GM12892 (cell line): ENCODE data around the gene APBA2.

Experiments
- DNase-seq: peaks from one replicate; pipeline ENCODE4 v3.0.0; 2011; ENCODE audit not compliant: insufficient read length
- FAIRE-seq: peaks from 2 replicates; lab custom pipeline; 2011; peaks lifted over from hg19 to GRCh38; lab: Jason Lieb, UNC
- POLR2A ChIP-seq: IDR thresholded peaks from 2 replicates; pipeline ENCODE4 v1.6.1; 2011; ENCODE audit warnings: low read depth, low read length, control low read depth
- POLR2AphosphoS5 ChIP-seq: IDR thresholded peaks from 2 replicates; pipeline ENCODE4 v1.6.1; 2011; ENCODE audit warnings: low read depth, low read length, control low read depth
- TAF1 ChIP-seq: IDR thresholded peaks from 2 replicates; pipeline ENCODE4 v1.6.1; 2011; ENCODE audit warnings: low read depth, mild to moderate bottlenecking, control low read depth, low read length, borderline replicate concordance

Gene APBA2

DNA sequence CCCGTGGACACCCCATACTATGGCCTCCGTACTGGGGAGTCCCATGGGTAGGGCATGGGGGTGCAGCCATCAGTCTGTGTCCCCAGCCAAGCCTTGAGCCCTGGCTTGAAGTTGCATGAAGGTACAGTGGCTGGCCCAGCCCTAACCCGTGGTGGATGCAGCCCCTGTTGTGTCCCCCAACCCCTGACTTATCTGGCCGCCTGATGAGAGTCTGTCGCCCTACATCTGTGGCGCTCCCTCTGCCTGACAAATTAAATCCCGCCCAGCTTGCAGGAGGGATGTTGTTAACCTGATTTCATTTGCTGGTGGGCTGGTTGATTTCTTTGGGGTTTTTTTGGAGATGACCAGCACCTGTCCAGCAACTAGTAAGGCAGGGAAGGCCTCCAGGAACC lies 186.1 kb downstream of the APBA2 start:
- FAIRE-seq: no peak
- DNase-seq: no peak
- no peak for TF ChIP-seq POLR2A
- no peak for TF ChIP-seq POLR2AphosphoS5
- TF ChIP-seq TAF1: no peak

DNA sequence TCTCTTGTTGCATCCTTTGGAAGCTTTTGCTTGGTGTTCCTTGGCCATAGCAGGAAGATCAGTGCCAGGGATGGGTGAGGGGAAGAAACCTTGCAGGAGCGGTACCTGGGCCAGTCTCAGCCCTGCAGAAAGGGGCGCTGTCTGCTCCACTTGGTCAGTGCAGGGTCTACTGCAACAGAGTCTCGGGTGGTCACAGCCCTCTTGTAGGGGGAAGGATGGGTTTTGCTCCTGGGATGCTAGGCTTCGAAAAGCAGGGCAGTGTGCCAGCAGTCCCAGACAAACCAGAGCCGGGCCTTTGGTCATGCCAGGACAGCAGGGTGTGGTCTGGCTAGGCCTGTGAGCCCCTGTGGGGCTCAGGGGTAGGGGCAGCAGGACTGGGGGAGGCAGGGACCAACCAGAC lies 186.7 kb downstream of the APBA2 start:
- DNase-seq (no peak), FAIRE-seq (no peak)
- TF ChIP-seq POLR2AphosphoS5: no peak
- no peak for TF ChIP-seq TAF1
- TF ChIP-seq POLR2A: no peak

DNA sequence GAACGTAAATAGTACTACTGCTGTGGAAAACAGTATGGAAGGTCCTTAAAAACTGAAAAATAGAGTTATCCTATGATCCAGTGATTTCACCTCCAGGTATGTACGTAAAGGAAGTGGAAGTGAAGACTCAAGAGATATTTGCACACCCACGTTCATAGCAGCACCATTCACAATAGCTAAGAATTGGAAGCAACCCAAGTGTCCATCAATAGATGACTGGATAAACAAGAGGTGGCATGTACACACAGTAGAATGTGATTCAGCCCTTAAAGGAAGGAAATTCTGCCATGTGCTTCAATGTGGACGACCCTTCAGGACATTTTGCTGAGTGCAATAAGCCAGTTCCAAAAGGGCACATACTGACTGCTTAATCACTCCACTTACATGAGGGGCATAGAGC lies 188.3 kb downstream of the APBA2 start:
- FAIRE-seq (no peak), DNase-seq (no peak)
- TF ChIP-seq POLR2AphosphoS5 (no peak), POLR2A (no peak), TAF1 (no peak)

DNA sequence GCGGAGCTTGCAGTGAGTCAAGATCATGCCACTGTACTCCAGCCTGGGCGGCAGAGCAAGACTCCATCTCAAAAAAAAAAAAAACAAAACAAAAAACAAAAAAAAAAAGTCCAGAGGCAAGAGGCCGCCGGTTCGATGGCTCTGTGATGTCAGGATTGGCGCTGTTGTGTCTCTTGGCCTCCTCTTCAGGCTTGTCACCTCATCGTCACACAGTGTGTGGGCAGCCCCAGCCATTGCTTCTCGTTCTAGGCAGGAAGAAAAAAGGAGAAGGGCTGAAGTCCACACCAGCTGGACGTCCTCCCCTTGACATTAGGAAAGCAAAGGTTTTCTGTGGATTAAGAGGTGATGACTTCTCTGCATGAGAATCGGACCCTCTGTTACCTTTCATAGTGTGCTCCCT lies 192.8 kb downstream of the APBA2 start:
- no peak for TF ChIP-seq TAF1
- TF ChIP-seq POLR2AphosphoS5: no peak
- no peak for TF ChIP-seq POLR2A
- FAIRE-seq (no peak), DNase-seq (no peak)

DNA sequence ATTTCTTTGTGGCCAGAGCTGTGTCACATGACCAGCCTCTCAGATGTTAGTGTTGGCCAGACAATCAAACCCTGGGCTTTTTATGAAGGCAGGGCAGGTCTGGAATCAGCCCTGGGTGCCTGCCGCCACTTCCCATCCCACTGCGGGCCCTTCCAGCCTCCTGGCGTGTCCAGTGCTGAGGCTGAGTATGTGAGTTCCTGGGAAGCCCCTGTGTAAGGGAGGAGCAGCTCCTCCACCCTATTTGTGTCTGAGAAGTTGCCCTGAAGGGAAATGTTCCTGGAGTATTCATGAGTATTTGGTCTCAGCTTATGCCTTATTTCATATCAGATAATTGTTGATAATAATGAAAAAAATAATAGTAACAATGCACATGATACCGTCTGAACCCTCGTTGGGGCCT lies 193.7 kb downstream of the APBA2 start:
- FAIRE-seq (no peak), DNase-seq (no peak)
- TF ChIP-seq TAF1 (no peak), POLR2AphosphoS5 (no peak), POLR2A (no peak)

DNA sequence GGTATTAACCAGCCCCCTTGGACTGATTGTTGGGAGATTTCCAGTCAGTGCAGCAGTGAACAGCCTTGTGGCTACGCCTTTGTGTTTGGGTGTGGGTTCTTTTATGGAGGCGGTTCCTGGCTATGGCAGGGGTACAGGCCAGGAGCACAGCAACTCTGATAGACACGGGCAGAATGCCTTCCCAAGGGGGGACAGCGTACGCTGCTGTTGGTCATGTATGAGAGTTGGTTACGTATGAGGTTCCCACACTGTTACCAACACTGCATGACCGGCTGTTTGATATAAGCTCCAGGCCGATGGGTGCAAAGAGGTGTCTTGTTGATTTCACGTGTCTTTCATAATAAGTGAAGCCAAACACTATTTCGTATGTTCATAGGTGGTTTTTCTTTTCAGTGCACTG lies 196.0 kb downstream of the APBA2 start:
- DNase-seq: no peak
- no peak for FAIRE-seq
- TF ChIP-seq TAF1: no peak
- no peak for TF ChIP-seq POLR2A
- TF ChIP-seq POLR2AphosphoS5: no peak

DNA sequence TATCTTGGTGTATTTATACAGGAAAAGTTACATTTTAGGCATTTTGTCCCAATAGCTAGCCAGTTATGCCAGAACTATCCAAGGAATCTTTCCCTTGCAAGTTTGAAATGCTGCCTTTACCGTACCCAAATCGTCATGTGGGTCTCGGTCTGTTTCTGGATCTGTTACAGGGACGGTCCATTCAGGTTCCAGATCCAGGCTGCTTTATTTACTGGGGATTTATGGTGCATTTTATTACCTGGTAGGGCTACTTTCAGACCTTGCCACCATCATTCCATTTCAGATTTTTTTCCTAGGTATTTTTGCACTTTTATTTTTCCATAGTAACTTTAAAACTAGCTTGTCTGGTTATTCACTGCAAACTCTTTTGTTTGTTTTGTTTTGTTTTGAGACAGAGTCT lies 197.4 kb downstream of the APBA2 start:
- TF ChIP-seq TAF1: no peak
- TF ChIP-seq POLR2AphosphoS5: no peak
- no peak for TF ChIP-seq POLR2A
- DNase-seq (no peak), FAIRE-seq (no peak)

DNA sequence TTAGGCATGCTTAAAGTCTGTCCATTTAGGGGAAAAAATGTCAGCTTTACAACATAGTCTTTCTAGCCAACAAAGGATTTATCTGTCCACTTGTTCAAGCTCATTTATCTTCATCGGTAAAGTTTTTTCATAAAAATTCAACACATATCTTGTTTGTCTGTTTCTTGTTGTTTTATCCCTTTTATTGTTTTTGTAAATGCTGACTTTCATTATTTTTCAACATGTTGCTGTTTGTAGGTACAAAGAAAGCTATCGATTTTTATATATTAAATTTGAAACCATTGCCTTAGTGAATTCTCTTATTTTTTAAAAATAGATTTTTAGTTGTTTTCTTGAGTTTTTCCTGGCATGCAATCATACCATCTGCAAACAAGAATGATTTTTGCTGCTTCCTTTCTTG lies 198.1 kb downstream of the APBA2 start:
- no peak for FAIRE-seq
- no peak for DNase-seq
- TF ChIP-seq TAF1: no peak
- TF ChIP-seq POLR2A: no peak
- TF ChIP-seq POLR2AphosphoS5: no peak

DNA sequence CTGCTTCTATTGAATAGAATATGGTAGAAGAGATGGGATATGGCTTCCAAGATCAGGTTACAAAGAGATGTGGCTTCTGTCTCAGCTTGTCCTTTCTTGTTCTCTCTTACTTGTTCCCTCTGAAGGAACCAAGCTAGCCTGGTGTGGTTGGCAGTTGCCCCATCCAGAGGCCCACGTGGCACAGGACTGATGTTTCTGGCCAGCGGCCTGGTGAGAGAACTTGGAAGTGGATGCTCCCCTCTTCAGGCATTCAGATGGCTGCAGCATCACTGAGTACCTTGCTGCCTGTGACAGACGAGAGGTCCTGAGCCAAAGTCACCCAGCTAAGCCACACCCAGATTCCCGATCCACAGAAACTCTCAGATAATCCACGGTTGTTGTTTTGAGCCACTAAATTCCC lies 200.2 kb downstream of the APBA2 start:
- no peak for TF ChIP-seq POLR2A
- TF ChIP-seq TAF1: no peak
- TF ChIP-seq POLR2AphosphoS5: no peak
- no peak for DNase-seq
- FAIRE-seq: no peak

DNA sequence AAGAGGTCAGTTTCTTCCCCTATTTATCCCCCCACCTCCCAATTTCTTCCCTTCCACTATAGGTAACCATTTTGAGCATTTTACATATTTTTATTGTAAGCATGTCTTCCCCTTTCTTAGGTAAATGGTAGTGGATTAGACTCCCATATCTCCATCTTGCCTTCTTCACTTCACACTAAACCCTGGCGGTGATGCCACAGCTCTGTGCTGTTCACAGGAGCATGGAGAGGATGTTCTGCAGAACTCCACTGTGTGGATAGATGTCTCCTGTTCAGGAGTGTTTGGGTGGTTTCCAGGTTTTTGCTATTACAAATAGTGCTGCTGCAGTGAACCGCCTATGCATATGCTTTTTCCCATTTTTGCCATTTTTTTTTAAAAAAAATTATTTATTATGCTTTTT lies 201.1 kb downstream of the APBA2 start:
- no peak for FAIRE-seq
- no peak for TF ChIP-seq TAF1

DNA sequence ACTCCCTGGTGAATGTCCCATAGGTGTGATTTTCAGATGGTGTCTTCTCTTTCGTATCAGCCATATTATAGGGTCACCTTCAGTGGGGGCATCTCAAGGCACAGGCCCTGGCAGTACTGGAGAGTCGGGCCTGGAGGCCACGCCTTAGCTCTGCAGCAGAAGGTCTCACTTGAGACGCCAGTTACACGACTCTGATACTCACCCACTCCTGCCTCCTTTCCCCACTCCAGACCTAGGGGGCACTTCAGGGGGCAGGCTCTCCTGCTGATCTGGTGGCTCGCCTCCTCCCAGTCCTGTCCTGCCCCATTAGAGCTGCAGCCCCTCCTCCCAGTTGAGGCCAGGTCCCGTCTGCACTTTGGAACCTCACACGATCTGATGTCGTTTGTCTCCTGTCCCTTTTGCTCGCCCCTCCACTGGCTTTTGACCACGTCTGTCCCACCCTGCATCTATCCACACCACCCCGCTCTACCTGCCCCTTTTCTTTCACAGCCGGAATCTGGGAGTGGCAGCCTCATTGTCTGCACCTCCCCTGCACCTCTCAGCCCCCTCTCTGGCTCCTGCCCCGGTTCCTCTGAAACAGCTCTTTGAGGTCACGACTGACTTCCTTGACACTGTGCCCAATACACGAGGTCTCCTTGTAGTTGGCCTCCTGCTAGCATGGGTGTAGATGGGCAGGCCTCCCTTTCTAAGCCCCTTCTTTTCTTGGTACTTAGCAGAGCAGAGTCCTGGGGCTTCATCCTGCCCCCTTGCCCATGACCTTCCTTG lies 201.9 kb downstream of the APBA2 start:
- DNase-seq (no peak), FAIRE-seq (no peak)
- no peak for TF ChIP-seq TAF1
- TF ChIP-seq POLR2AphosphoS5: no peak
- TF ChIP-seq POLR2A: no peak

More for the DNA sequence above, 201.1 kb downstream of the APBA2 start:
- no peak for DNase-seq

DNA sequence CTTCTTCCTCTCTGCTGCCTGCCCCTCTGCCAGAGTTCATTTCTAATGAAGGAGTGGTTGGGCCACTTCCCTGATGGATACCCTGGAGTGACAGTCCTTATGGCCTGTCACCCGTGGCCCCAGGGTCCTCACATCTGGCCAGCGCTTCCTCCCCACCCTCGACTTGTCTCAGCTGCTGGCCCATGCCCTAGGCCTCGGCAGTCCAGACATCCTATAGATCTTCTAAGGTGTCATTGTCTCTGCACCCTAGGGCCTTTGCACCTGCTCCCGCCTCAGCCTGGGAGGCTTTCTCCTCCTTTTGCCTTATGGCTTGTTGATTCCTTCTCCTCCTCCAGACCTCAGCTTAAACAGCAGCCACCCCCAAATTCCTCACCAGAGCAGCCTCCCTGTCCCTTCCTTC lies 202.9 kb downstream of the APBA2 start:
- DNase-seq: no peak
- TF ChIP-seq POLR2A: no peak
- TF ChIP-seq TAF1: no peak
- TF ChIP-seq POLR2AphosphoS5: no peak
- no peak for FAIRE-seq
